Ishikawa (cell line): ENCODE measurements around the gene ZNF609.

Source experiments
- CREB1 ChIP-seq: IDR thresholded peaks from 2 replicates; pipeline ENCODE4 v1.6.1; 2012; ENCODE audit warnings: low read depth
- EP300 ChIP-seq: IDR thresholded peaks from 2 replicates; pipeline ENCODE4 v1.6.1; 2012; ENCODE audit warnings: borderline replicate concordance
- TAF1 ChIP-seq: IDR thresholded peaks from 2 replicates; pipeline ENCODE4 v1.6.1; 2012; ENCODE audit warnings: low read depth, mild to moderate bottlenecking
- TCF12 ChIP-seq: IDR thresholded peaks from 2 replicates; pipeline ENCODE4 v1.6.1; 2012; ENCODE audit warnings: low read depth

DNA sequence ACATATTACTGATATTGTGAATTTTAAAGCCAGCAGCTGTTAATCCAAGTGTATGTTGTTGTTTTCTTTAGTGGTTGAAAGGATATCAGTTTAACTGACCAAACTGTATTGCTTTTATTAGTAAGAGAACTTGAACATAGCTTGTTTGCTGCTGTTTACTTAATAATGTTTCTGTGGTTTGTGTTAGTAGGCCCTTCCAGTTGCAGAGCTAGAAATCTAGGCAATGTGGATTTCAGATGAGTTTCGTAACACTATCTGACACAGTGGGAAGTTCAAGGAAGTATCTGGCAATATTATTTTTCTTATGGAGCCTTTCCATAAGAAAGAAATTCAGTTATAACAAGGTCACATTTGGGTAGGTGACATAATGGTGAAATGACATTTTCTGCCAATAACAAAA, 18.5 kb downstream of the ZNF609 start:
- TF ChIP-seq TAF1 (no peak), TCF12 (no peak), EP300 (no peak), CREB1 (no peak)
